ENCODE results near the gene F12. TPM values are rescaled to one million over a fixed set of nuclear protein-coding genes. Genes with fewer than 3 reads are reported as not detected.

The F12 gene
- total RNA-seq, 8 experiments from 2014 or later: 1.0 to 6.5 (median 2.4) TPM

- in situ Hi-C loops (cut with MboI; ENCODE audit: low pct_unique_long_range_greater_than_20kb in 2 of 9, low sequenced_read_pairs in 9 of 9, unreplicated experiment in 9 of 9): no loop called here
- Histone ChIP-seq H3K4me3 (no peak overlapping the region), H3K4me1 (replicated peaks in 1 of 2) (peaks cover 18 to 28% of the 10 kb centered on the region in 2 donors), H3K27ac (no peak overlapping the region)
- 100% methylated on average over 1 to 2 of the region's 15 CpGs; no CpG with 5 or more reads in 6 of the 10 experiments for WGBS, 10 experiments
- no peak for ATAC-seq (replicated peaks in 6 of 8)
Observed at GRCh38 chr5:177443144-177443983, 34.0 kb upstream of the F12 start.

DNA sequence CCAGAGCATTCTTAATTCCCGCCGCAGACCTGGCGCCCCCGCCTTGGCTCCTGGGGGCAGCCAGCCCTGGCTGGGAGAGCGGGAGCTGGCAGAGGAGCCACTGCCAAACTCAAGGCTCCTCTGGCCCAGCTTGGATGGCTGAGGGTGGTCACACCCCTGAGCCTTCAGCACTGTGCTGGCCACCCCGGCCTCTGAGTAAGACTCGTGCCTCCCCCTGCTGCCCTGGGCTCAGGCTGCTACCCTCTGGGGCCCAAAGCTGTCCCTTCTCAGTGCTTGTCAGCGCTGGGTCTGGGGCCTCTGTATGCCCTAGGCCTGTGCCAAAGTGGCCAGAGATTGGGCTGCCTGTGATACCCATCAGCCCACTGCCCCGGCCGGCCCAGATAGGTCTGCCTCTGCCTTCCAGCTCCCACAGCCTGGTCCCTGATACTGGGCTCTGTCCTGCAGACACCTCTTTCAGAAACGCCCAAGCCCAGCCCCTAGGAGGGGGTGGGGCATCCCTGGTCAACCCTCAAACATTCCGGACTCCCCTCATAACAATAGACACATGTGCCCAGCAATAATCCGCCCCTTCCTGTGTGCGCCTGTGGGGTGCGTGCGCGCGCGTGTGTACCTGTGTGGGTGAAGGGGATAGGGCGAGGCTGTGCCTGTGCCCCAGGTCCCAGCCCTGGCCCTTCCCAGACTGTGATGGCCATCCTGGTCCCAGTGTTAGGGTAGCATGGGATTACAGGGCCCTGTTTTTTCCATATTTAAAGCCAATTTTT is 32.9 kb upstream of the F12 start:
- Histone ChIP-seq H3K27ac (no peak overlapping the region), H3K4me3 (no peak overlapping the region), H3K4me1 (replicated peaks in 1 of 2) (peaks cover 7 to 17% of the 10 kb centered on the region in 2 donors)
- WGBS, 10 experiments: 60 to 100% (median 90%) methylated on average over 1 to 4 of the region's 20 CpGs; no CpG with 5 or more reads in 7 of the 10 experiments
- no peak for ATAC-seq (replicated peaks in 6 of 8)
- in situ Hi-C loops (cut with MboI; ENCODE audit: low pct_unique_long_range_greater_than_20kb in 2 of 9, low sequenced_read_pairs in 9 of 9, unreplicated experiment in 9 of 9): no loop called here

DNA sequence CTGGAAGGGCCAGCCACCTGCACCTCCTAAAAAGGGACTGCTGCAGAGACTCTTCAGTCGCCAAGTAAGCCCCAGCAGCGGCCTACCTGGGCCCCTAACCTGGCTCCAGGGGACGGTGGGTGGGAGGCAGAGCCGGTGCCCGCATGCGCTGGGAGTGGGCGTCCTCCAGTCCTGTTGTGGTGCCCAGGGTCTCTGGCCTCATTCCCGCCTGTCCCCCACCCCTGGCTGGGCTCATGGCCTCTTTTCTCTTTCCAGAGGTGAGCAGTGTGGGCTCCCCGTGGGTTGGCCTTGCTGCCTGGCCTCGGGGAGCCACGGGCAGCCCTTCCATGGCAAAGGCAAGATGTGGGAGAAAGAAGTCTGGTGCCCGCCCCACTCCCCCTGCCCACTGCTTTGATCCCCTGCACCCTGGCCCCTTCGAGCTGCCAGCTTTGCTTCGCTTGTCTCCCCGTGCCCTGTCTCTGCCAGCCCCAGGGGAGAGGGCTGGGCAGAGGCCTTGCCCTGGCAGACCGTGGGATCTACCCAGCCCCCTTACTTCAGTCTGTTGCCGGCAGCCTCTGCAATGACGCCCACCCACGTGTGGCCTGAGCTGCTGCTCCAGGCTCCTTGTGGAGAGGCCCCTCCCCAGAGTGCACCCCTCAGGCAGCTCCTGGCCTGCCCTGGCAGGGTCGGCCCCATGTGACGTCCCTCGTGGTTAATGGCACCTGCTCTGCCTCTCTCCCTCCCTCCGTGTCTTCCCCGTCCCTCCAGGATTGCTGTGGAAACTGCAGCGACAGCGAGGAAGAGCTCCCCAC is 31.8 kb upstream of the F12 start:
- peak in 5 of 8 experiments; percentile 22 to 52 (median 39) for ATAC-seq (replicated peaks in 6 of 8)
- H3K4me3 ChIP-seq: no peak overlapping the region
- WGBS, 10 experiments: 80 to 100% methylated on average over 1 to 4 of the region's 26 CpGs; no CpG with 5 or more reads in 8 of the 10 experiments
- in situ Hi-C loops (cut with MboI; ENCODE audit: low pct_unique_long_range_greater_than_20kb in 2 of 9, low sequenced_read_pairs in 9 of 9, unreplicated experiment in 9 of 9): no loop called here
- H3K4me1 ChIP-seq (replicated peaks in 1 of 2): peaks cover 6 to 15% of the 10 kb centered on the region in 2 donors
- no peak overlapping the region for H3K27ac ChIP-seq

DNA sequence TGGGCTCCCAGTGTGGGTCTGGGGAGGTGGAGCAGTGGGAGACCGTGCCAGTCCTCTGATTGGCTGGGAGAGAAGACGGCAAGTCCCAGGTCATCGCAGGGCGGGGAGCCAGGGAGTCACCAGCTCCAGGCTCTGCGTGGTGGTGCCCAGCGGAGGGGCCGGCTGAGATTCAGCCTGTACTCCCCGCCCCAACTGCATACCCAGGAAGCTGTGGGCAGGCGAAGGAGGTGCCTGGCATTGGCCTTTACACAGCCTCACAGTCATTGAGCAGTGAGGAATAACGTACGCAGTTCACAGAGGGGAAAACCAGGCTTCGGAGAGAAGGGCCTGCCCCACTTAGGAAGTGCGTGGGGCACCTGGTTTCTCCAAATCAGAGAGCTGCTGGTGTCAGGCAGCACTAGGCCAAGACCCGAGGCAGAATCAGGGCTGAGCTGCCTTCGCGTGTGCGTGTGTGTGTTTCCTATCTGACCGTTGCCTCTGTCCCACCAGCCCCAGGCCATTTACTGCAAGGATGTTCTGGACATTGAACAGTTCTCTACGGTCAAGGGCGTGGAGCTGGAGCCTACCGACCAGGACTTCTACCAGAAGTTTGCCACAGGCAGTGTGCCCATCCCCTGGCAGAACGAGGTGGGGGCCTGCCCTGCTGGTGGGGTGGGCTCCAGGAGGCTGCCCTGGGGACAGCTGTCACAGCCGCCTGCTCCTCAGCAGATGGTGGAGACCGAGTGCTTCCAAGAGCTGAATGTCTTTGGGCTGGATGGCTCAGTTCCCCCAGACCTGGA is 31.0 kb upstream of the F12 start:
- no peak overlapping the region for H3K4me3 ChIP-seq

DNA sequence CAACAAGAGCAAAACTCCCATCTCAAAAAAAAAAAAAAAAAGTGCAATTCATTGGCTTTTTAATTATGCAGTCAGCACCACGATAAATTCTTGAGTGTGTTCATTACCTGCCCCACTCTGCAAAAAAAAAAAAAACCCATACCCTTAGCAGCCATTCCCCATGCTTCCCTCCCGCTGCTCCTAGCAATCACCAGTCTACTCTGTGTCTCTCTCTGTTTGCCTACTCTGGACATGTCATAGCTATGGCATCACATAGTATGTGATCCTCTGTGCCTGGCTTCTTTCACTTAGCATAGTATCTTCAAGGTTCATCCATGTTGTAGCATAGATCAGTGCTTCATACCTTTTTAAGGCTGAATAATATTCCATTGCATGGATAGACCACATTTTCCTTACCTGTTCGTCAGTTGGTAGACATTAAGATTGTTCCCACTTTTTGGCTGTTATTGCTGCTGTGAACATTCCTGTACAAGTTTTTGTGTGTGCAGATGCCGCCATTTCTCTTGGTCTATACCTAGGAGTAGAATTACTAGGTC is 30.2 kb upstream of the F12 start:
- Histone ChIP-seq H3K4me3 (no peak overlapping the region), H3K4me1 (replicated peaks in 1 of 2) (peaks cover 0 to 4% of the 10 kb centered on the region in 2 donors), H3K27ac (no peak overlapping the region)
- in situ Hi-C loops (cut with MboI; ENCODE audit: low pct_unique_long_range_greater_than_20kb in 2 of 9, low sequenced_read_pairs in 9 of 9, unreplicated experiment in 9 of 9): no loop called here
- 80 to 100% (median 99%) methylated on average over 2 to 4 of the region's 4 CpGs; no CpG with 5 or more reads in 2 of the 10 experiments for WGBS, 10 experiments
- no peak for ATAC-seq (replicated peaks in 6 of 8)

More for the DNA sequence above, 31.0 kb upstream of the F12 start:
- 20 to 100% (median 92%) methylated on average over 1 to 14 of the region's 24 CpGs; no CpG with 5 or more reads in 4 of the 10 experiments for WGBS, 10 experiments
- in situ Hi-C loops (cut with MboI; ENCODE audit: low pct_unique_long_range_greater_than_20kb in 2 of 9, low sequenced_read_pairs in 9 of 9, unreplicated experiment in 9 of 9): no loop called here
- no peak overlapping the region for H3K27ac ChIP-seq
- H3K4me1 ChIP-seq (replicated peaks in 1 of 2): peaks cover 1 to 11% of the 10 kb centered on the region in 2 donors
- ATAC-seq (replicated peaks in 6 of 8): no peak

- no peak for ATAC-seq (replicated peaks in 6 of 8)
- in situ Hi-C loops (cut with MboI; ENCODE audit: low pct_unique_long_range_greater_than_20kb in 2 of 9, low sequenced_read_pairs in 9 of 9, unreplicated experiment in 9 of 9): no loop called here
- Histone ChIP-seq H3K4me3 (no peak overlapping the region), H3K27ac (no peak overlapping the region), H3K4me1 (replicated peaks in 1 of 2) (no peaks in the 10 kb centered on the region)
- WGBS, 10 experiments: 87 to 100% (median 100%) methylated on average over 1 to 7 of the region's 10 CpGs; no CpG with 5 or more reads in 3 of the 10 experiments
Observed at GRCh38 chr5:177438468-177438867, 29.1 kb upstream of the F12 start.

- no peak overlapping the region for H3K4me3 ChIP-seq
- no peaks in the 10 kb centered on the region for H3K4me1 ChIP-seq (replicated peaks in 1 of 2)
- no peak for ATAC-seq (replicated peaks in 6 of 8)
- in situ Hi-C loops (cut with MboI; ENCODE audit: low pct_unique_long_range_greater_than_20kb in 2 of 9, low sequenced_read_pairs in 9 of 9, unreplicated experiment in 9 of 9): no loop called here
- WGBS, 10 experiments: 60% methylated on average over 1 of the region's 4 CpGs; no CpG with 5 or more reads in 9 of the 10 experiments
- no peak overlapping the region for H3K27ac ChIP-seq
Observed at GRCh38 chr5:177437623-177438022, 28.3 kb upstream of the F12 start.

- Histone ChIP-seq H3K27ac (no peak overlapping the region), H3K4me1 (replicated peaks in 1 of 2) (no peaks in the 10 kb centered on the region), H3K4me3 (no peak overlapping the region)
- 73 to 100% (median 100%) methylated on average over 1 to 11 of the region's 37 CpGs; no CpG with 5 or more reads in 3 of the 10 experiments for WGBS, 10 experiments
- ATAC-seq (replicated peaks in 6 of 8): no peak
- in situ Hi-C loops (cut with MboI; ENCODE audit: low pct_unique_long_range_greater_than_20kb in 2 of 9, low sequenced_read_pairs in 9 of 9, unreplicated experiment in 9 of 9): no loop called here
Observed at GRCh38 chr5:177435847-177436536, 26.6 kb upstream of the F12 start.

DNA sequence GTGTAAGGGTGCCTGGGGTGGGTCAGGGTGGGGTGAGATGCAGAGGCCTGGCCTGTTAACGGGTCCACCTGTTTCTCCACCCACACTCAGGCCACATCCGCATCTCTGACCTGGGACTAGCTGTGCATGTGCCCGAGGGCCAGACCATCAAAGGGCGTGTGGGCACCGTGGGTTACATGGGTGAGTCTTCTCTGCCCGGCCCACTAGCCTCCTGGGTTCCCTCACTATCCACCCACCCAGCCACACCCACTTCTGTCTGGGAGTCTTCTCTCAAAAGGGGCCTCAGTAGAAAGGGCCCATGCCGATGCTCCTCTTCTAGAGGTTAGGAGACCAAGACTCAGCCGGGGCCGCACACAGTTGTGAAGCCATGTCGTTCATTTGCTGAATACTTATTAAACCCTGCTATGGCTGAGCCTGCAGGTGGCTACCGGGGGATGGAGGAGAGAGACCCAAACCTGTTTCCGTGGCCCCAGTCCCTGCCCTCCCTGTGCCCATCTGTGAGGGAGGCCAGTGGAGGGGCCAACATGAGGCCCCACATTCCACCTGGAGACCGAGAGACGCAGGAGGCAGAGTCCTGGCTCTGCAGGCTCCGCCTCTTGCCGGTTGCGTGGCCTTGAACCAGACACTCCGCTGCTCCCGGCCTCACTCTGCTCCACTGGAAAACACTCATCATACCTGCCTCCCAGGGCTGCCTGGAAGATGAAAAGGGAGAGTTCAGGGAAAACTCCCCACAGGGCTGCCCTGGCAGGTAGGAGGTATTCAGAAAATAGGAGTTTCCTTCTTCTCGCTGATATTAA is 25.8 kb upstream of the F12 start:
- H3K27ac ChIP-seq: no peak overlapping the region
- ATAC-seq (replicated peaks in 6 of 8): no peak
- in situ Hi-C loops (cut with MboI; ENCODE audit: low pct_unique_long_range_greater_than_20kb in 2 of 9, low sequenced_read_pairs in 9 of 9, unreplicated experiment in 9 of 9): no loop called here
- 75 to 100% (median 93%) methylated on average over 1 to 11 of the region's 20 CpGs; no CpG with 5 or more reads in 3 of the 10 experiments for WGBS, 10 experiments
- H3K4me1 ChIP-seq (replicated peaks in 1 of 2): no peaks in the 10 kb centered on the region
- H3K4me3 ChIP-seq: no peak overlapping the region

DNA sequence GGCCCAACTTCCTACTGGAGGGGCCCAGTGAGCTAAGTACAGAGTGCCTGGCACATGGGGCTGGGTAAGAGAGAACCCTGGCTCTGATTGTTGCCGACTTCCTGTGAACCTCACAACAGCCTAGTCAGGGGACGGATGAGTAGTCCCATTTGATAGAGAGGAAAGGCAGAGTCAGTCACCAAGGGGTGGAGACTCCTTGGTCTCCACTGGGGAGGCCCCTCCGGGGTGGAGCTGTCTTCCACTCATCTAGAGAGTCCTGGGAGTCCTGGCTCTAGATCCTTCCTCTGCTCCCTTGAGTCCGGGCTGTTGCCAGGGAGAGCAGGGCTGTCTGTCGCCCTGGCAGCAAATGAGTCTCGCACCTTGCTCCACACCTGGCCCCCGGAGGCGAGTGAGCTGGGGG is 25.1 kb upstream of the F12 start:
- in situ Hi-C loops (cut with MboI; ENCODE audit: low pct_unique_long_range_greater_than_20kb in 2 of 9, low sequenced_read_pairs in 9 of 9, unreplicated experiment in 9 of 9): no loop called here
- WGBS, 10 experiments: 79 to 100% (median 89%) methylated on average over 1 to 5 of the region's 8 CpGs; no CpG with 5 or more reads in 5 of the 10 experiments
- Histone ChIP-seq H3K27ac (no peak overlapping the region), H3K4me1 (replicated peaks in 1 of 2) (peaks cover 0 to 2% of the 10 kb centered on the region in 2 donors), H3K4me3 (no peak overlapping the region)
- peak in 2 of 8 experiments; percentile 17 to 31 for ATAC-seq (replicated peaks in 6 of 8)

DNA sequence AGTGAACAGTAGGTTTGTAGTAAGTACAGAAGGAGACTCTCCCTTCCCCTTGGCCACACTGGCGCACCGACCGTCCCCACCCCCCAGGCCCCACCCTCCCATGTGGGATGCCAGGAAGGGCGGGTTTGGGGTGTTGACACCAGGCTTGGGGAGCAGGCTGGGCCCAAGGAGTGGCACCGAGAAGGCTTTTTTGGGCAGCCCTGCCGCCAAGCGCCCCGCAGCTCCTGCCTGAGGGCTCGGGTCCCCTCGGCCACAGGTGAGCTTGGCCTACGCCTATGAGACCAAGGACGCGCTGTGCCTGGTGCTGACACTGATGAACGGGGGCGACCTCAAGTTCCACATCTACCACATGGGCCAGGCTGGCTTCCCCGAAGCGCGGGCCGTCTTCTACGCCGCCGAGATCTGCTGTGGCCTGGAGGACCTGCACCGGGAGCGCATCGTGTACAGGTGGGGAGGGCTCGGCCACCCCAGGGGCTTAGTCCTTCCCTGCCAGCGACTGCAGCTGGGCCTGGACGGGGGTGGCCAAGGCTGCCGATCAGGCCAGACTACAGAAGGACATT is 24.4 kb upstream of the F12 start:
- Histone ChIP-seq H3K4me1 (replicated peaks in 1 of 2) (peaks cover 0 to 9% of the 10 kb centered on the region in 2 donors), H3K4me3 (no peak overlapping the region), H3K27ac (no peak overlapping the region)
- 64 to 97% (median 92%) methylated on average over 3 to 9 of the region's 29 CpGs; no CpG with 5 or more reads in 7 of the 10 experiments for WGBS, 10 experiments
- no peak for ATAC-seq (replicated peaks in 6 of 8)
- in situ Hi-C loops (cut with MboI; ENCODE audit: low pct_unique_long_range_greater_than_20kb in 2 of 9, low sequenced_read_pairs in 9 of 9, unreplicated experiment in 9 of 9): no loop called here
